HepG2 (cell line): ENCODE data around the gene TGM1. TPM values are rescaled to one million over a fixed set of nuclear protein-coding genes. Genes with fewer than 3 reads are reported as not detected.

ENCODE experiments used
- BCL6 ChIP-seq: IDR thresholded peaks from 2 replicates; pipeline ENCODE4 v1.6.1; 2016; ENCODE audit warnings: missing genetic modification reagents, missing compliant biosample characterization
- CREB1 ChIP-seq, 2 experiments: fragments of 450-650 bp in 1 of 2; IDR thresholded peaks; 2 replicates each; pipeline ENCODE4 v1.6.1; 2016 to 2017; ENCODE audit warnings: control low read depth in 1 of 2, mild to moderate bottlenecking in 1 of 2, missing compliant biosample characterization in 1 of 2, missing genetic modification characterization in 1 of 2
- FIP1L1 ChIP-seq: fragments of 200-400 bp; formaldehyde crosslinking; IDR thresholded peaks from 2 replicates; pipeline ENCODE4 v1.6.1; 2018; ENCODE audit warnings: low read depth, mild to moderate bottlenecking, low read length, moderate library complexity, borderline replicate concordance; ENCODE audit not compliant: insufficient read depth
- MXD1 ChIP-seq: sonication (generic); formaldehyde crosslinking; IDR thresholded peaks from 2 replicates; pipeline ENCODE4 v1.4.0; 2020; ENCODE audit warnings: mild to moderate bottlenecking, missing genetic modification reagents
- NAIF1 ChIP-seq: sonication (generic); formaldehyde crosslinking; IDR thresholded peaks from 2 replicates; pipeline ENCODE4 v1.5.0; 2020; ENCODE audit warnings: mild to moderate bottlenecking, missing genetic modification reagents, borderline replicate concordance
- NFE2L1 ChIP-seq: sonication (generic); formaldehyde crosslinking; IDR thresholded peaks from 2 replicates; pipeline ENCODE4 v1.4.0; 2020; ENCODE audit warnings: missing genetic modification reagents, mild to moderate bottlenecking, borderline replicate concordance
- NFIB ChIP-seq: sonication (generic); formaldehyde crosslinking; IDR thresholded peaks from 2 replicates; pipeline ENCODE4 v1.9.0; 2021; ENCODE audit warnings: missing genetic modification reagents, mild to moderate bottlenecking, borderline replicate concordance
- TFDP2 ChIP-seq: sonication (generic); formaldehyde crosslinking; IDR thresholded peaks from 2 replicates; pipeline ENCODE4 v1.4.0; 2020; ENCODE audit warnings: missing genetic modification reagents
- ZHX2 ChIP-seq, 2 experiments: sonication (generic) in 1 of 2; formaldehyde crosslinking in 1 of 2; IDR thresholded peaks; 2 replicates each; pipeline versions ENCODE4 v1.6.1 to v1.9.0; 2014 to 2022; ENCODE audit warnings: antibody characterized with exemption in 1 of 2, borderline replicate concordance in 1 of 2, inconsistent platforms in 1 of 2, low read depth in 1 of 2, missing genetic modification reagents in 1 of 2
- ZNF644 ChIP-seq: IDR thresholded peaks from 2 replicates; pipeline ENCODE4 v1.6.1; 2016; ENCODE audit warnings: low read depth
- ZNF646 ChIP-seq: sonication (generic); formaldehyde crosslinking; IDR thresholded peaks from 2 replicates; pipeline ENCODE4 v1.9.0; 2021; ENCODE audit warnings: mild to moderate bottlenecking, missing genetic modification reagents
- ZNF703 ChIP-seq: sonication (generic); formaldehyde crosslinking; IDR thresholded peaks from 2 replicates; pipeline ENCODE4 v1.5.1; 2020; ENCODE audit warnings: missing genetic modification reagents, mild to moderate bottlenecking, moderate library complexity, borderline replicate concordance
- polyA plus RNA-seq, 8 experiments: library from polyadenylated mRNA; depleted of rRNA in 3 of 8; stranded (reverse) in 7 of 8; unstranded in 1 of 8; fragments of >200 nt; fragmentation: Illumina TruSeq in 4 of 8; extraction: Trizol in 4 of 8; gene quantifications; 2 replicates each; pipeline versions ENCODE4 v1.2.1 to v1.2.3, GENCODE V29; 2011 to 2016; ENCODE audit warnings: low read depth in 4 of 8, missing spikeins in 1 of 8, mixed read lengths in 1 of 8; ENCODE audit not compliant: insufficient read depth in 1 of 8
- total RNA-seq, 5 experiments: library from RNA; depleted of rRNA; stranded (reverse); fragments of >200 nt; fragmentation: Illumina TruSeq; extraction: Trizol; gene quantifications; 2 replicates each; pipeline ENCODE4 v1.2.3, GENCODE V29; 2016; ENCODE audit warnings: low read depth in 1 of 5

Gene TGM1
- total and polyA plus RNA-seq, 2 of the 13 experiments (the other 11 are each of a cell fraction or from before 2014, with no cell fraction given) = 3.2 to 10.6 TPM

- TF ChIP-seq CREB1 (IDR thresholded peaks at IDR 0.05) = peak; percentile 99
- TF ChIP-seq CREB1 (CRISPR knock-in tag; IDR thresholded peaks at IDR 0.05) = no peak
- peak; percentile 96 for TF ChIP-seq MXD1 (CRISPR knock-in tag)
- TF ChIP-seq ZNF644 (CRISPR knock-in tag) = no peak
- TF ChIP-seq NFE2L1 = peak; percentile 32; the same call in 1 of the 2 replicates
- TF ChIP-seq TFDP2 (CRISPR knock-in tag) = peak; percentile 95
- TF ChIP-seq BCL6 (CRISPR knock-in tag) = peak; percentile 64
- TF ChIP-seq NFIB (CRISPR knock-in tag) = no peak
- peak; percentile 71; the same call in 1 of the 2 replicates for TF ChIP-seq NAIF1 (CRISPR knock-in tag)
- peak; percentile 88; the same call in 1 of the 2 replicates for TF ChIP-seq FIP1L1
- peak; percentile 95 for TF ChIP-seq ZHX2 (IDR thresholded peaks at IDR 0.05; ENCODE audit: low read depth)
- 0 out of 2 replicates have a peak, but pooled peaks have one; percentile 38 for TF ChIP-seq ZHX2 (CRISPR knock-in tag; IDR thresholded peaks at IDR 0.05; ENCODE audit: borderline replicate concordance)
- no peak; the same call in 1 of the 2 replicates for TF ChIP-seq ZNF646 (CRISPR knock-in tag)
- TF ChIP-seq ZNF703 (CRISPR knock-in tag) = no peak
Observed at GRCh38 chr14:24212924-24213865, 49.8 kb downstream of the TGM1 start, which contains the start of gene CHMP4A (continued).
